AG09309 (cell line): ENCODE results near the gene SOS2.

Experiments
- DNase-seq: peaks from one replicate; pipeline ENCODE4 v3.0.0-alpha.2; 2010; ENCODE audit warnings: low read depth
- H3K4me3 ChIP-seq: 2 replicates; pipeline ENCODE4 v1.5.1; 2011; ENCODE audit warnings: mild to moderate bottlenecking, low read depth, low read length, moderate library complexity; ENCODE audit not compliant: control insufficient read depth
- TF ChIP-seq, protein P1 (sequence below): IDR thresholded peaks from 2 replicates; pipeline ENCODE4 v1.5.1; 2011; ENCODE audit warnings: mild to moderate bottlenecking, low read depth, low read length, inconsistent platforms; ENCODE audit not compliant: insufficient read depth, control insufficient read depth; ENCODE audit errors: missing control alignments

The SOS2 gene

DNA sequence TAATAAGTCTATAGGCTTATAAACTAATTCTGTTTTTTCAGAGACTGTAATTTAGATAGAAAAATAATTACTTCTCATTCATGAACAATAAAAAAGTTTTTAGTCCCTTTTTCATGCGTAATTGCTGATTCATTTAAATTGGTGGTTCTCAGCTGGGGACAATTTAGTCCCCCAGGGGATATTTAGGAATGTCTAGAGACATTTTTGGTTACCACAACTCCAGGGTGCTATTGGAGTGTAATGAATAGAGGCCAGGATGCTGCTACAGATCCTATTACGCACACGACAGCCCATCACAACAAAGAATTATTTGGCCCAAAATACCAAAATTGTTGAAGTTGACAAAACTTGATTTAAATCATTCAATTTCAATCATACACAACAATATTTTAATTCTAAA, 92.2 kb downstream of the SOS2 start:
- no peak for DNase-seq
- TF ChIP-seq, protein P1, sequence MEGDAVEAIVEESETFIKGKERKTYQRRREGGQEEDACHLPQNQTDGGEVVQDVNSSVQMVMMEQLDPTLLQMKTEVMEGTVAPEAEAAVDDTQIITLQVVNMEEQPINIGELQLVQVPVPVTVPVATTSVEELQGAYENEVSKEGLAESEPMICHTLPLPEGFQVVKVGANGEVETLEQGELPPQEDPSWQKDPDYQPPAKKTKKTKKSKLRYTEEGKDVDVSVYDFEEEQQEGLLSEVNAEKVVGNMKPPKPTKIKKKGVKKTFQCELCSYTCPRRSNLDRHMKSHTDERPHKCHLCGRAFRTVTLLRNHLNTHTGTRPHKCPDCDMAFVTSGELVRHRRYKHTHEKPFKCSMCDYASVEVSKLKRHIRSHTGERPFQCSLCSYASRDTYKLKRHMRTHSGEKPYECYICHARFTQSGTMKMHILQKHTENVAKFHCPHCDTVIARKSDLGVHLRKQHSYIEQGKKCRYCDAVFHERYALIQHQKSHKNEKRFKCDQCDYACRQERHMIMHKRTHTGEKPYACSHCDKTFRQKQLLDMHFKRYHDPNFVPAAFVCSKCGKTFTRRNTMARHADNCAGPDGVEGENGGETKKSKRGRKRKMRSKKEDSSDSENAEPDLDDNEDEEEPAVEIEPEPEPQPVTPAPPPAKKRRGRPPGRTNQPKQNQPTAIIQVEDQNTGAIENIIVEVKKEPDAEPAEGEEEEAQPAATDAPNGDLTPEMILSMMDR, result no peak
- no peak overlapping the region for H3K4me3 ChIP-seq

DNA sequence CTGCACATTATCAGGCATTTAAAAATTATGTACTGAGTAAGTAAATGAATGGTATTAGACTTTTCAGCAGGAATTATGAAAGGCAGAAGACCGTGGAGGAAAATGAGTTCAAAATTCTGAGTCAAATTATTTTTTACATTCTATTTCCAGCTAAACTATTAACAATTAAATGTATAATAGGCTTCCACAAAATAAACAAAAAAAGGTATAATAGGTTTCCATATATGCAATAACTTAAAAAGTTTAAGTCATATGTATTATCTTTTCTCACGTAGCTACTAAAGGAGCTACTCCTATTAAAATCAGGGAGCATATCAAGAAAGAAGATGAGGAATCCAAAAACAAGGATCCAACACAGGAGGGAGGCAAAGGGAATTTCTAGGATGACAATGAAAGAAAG, 103.6 kb downstream of the SOS2 start:
- no peak for DNase-seq
- TF ChIP-seq, protein P1, result no peak
- no peak overlapping the region for H3K4me3 ChIP-seq

DNA sequence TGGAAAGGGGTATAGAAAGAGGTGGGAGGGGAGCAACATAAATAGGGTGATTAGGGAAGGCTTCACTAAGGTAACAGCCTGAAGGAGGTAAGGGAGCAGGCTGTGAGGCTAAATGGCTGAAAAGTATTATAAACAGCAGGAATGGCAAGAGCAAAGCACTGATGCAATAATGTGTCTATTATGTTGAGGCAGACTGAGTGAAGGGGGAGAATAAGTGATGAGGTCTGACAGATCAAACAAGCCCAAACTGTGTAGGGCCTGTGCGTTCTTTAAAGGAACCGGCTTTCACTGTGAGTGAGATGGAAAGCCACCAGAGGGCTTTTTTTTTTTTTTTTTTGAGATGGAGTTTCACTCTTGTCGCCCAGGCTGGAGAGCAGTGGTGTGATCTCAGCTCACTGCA, 108.3 kb downstream of the SOS2 start:
- TF ChIP-seq, protein P1, result no peak
- no peak overlapping the region for H3K4me3 ChIP-seq
- DNase-seq, result no peak

DNA sequence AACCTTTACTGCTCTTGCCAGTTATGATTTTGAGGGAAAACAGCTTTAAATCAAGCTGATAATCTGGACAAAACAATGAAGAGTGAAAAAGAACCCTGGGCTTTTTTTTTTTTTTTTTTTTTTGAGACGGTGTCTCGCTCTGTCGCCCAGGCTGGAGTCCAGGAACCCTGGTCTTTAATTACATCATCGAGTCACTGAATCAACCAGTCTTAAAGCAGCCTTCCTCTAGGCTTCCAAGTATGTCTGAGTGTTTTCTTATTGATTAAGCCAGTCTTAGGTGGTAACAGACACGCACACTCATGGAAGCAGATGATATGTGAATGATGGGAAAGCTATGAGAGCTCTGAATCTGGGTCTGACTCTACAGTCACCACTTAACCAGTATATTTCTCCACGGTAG, 109.1 kb downstream of the SOS2 start:
- TF ChIP-seq, protein P1, result no peak
- H3K4me3 ChIP-seq, result no peak overlapping the region
- no peak for DNase-seq

DNA sequence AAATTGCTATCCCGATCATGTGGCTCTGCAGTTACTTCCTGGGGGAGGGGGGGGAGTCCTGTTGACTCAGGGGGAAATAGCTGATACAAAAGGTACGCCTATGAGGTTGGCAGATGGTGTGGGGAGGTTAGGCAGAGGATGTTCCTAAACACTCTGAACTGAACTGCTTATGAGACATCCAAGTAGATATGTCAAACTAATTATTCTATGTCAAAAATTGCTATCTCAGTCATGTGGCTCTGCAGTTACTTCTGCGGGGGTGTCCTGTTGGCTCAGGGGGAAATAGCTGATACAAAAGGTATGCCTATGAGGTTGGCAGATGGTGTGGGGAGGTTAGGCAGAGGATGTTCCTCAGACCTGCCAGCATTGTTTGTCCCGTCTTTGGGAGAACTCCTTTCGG, 109.9 kb downstream of the SOS2 start:
- TF ChIP-seq, protein P1, result no peak
- H3K4me3 ChIP-seq, result no peak overlapping the region
- DNase-seq, result no peak

DNA sequence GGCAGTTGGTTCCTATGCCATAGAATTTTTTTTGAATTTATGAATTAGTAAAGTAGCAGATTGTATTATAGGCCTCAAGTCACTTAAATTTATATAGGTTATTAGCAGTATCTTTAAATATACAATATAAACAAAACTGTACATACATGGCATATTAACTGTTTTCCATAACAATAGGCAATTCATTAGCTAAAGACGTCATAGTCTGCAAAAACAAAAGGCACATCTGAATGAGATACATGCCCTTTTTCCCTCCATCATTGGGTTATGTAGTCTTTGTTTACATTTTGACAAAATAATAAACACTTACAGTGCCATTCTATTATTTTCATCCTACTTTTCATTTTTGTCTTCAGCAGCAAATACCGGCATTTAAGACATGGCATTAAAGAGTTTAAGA, 113.9 kb downstream of the SOS2 start:
- TF ChIP-seq, protein P1, result no peak
- DNase-seq, result no peak
- no peak overlapping the region for H3K4me3 ChIP-seq

DNA sequence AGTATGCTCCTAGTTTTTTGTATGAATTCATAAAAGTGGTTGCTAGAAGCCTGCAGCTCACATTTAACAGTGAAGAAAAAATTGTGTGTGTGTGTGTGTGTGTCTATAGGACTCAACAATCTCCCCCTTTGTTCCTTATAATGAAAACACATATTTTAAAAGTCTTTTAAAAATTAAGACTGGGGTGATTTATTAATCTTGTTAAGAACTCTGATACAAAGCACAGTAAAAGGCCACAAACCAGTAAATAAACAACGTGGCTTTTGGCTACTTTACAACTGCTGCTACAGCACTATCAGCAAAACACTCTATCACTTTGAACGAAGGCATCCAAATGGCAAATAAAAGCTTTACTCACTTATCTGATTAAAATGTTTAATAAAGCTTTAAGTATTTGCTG, 114.4 kb downstream of the SOS2 start:
- H3K4me3 ChIP-seq, result no peak overlapping the region
- DNase-seq, result no peak
- TF ChIP-seq, protein P1, result no peak
